ENCODE measurements around the gene FSIP1. TPM values are rescaled to one million over a fixed set of nuclear protein-coding genes. Genes with fewer than 3 reads are reported as not detected.

The FSIP1 gene
- total RNA-seq, 4 donors from 2014 or later, result 0.94 to 3.2 (median 2.0) TPM

DNA sequence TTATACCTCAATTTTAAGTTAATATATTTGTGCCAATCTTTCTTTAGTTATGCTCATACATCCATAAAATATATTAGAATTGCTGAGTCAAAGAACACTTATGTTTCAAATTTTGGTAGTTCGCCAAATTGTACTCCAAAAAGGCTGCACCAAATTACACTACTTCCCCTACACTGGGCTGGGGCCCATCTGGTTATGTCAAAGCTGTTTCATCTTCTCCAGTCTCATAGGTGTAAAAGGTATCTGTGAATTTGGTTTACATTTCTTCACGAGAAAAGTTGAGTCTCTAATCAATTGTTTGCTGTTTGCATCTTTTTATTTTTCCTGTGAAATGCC, 706 bp downstream of the FSIP1 start:
- Histone ChIP-seq H3K4me1 (peaks cover 3 to 45% (median 5%) of the 10 kb centered on the region in 3 donors), H3K27me3 (no peaks in the 10 kb centered on the region), H3K4me3 (peak overlapping the region; percentile 76 to 89), H3K36me3 (no peaks in the 10 kb centered on the region), H3K27ac (peak overlapping the region; percentile 34 to 90 (median 88)), H3K9me3 (no peaks in the 10 kb centered on the region)
- 55 to 68% methylated on average over 2 of the region's 2 CpGs for WGBS, 2 donors (ENCODE audit: low coverage in 1 of 2)
- TF ChIP-seq EP300 (IDR thresholded peaks at IDR 0.05) (no peak), POLR2AphosphoS5 (IDR thresholded peaks at IDR 0.05) (no peak), POLR2A (IDR thresholded peaks at IDR 0.05) (no peak)
- TF ChIP-seq, protein P1, sequence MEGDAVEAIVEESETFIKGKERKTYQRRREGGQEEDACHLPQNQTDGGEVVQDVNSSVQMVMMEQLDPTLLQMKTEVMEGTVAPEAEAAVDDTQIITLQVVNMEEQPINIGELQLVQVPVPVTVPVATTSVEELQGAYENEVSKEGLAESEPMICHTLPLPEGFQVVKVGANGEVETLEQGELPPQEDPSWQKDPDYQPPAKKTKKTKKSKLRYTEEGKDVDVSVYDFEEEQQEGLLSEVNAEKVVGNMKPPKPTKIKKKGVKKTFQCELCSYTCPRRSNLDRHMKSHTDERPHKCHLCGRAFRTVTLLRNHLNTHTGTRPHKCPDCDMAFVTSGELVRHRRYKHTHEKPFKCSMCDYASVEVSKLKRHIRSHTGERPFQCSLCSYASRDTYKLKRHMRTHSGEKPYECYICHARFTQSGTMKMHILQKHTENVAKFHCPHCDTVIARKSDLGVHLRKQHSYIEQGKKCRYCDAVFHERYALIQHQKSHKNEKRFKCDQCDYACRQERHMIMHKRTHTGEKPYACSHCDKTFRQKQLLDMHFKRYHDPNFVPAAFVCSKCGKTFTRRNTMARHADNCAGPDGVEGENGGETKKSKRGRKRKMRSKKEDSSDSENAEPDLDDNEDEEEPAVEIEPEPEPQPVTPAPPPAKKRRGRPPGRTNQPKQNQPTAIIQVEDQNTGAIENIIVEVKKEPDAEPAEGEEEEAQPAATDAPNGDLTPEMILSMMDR (IDR thresholded peaks at IDR 0.05), result no peak
- no peak for ATAC-seq

DNA sequence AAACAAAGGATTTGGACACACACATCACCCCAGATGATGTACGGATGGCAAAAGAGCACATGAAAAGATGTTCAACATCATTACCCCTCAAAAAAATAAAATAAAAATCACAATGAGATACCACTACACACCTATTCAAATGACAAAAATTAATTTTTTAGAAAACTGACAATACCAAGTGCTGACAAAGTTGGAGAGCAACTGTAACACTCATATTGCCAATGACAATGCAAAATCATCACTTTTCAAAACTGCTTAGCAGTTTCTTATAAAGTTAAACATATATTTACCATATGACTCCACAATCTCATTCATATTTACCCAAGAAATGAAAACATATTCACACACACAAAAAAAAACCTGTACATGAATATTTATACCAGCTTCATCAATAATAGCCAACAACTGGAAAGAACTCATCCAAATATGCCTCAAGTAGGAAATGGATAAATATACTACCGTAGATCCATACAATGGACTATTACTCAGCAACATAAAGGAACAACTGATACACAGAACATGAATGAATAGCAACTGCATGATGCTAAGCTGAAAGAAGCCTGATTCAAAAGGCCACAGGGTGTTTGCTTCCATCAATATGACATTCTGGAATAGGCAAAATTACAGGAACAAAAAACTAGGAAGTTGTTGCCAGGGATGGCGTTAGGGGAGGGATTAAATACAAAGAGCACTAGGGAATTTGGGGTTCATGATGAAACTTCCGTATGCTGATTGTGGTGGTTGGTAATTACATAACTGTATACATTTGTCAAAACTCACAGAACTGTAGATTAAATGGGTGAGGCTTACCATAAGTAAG, 1.3 kb downstream of the FSIP1 start:
- Histone ChIP-seq H3K4me1 (peaks cover 3 to 39% (median 5%) of the 10 kb centered on the region in 3 donors), H3K9me3 (no peaks in the 10 kb centered on the region), H3K27me3 (no peaks in the 10 kb centered on the region), H3K36me3 (no peaks in the 10 kb centered on the region), H3K27ac (peak overlapping the region in 1 of 4 donors; percentile 87), H3K4me3 (no peak overlapping the region)
- 83% methylated on average over 4 of the region's 4 CpGs for WGBS, 2 donors (ENCODE audit: low coverage in 1 of 2)
- TF ChIP-seq POLR2AphosphoS5 (IDR thresholded peaks at IDR 0.05) (no peak), POLR2A (IDR thresholded peaks at IDR 0.05) (no peak), EP300 (IDR thresholded peaks at IDR 0.05) (no peak)
- TF ChIP-seq, protein P1 (IDR thresholded peaks at IDR 0.05), result no peak
- no peak for ATAC-seq

DNA sequence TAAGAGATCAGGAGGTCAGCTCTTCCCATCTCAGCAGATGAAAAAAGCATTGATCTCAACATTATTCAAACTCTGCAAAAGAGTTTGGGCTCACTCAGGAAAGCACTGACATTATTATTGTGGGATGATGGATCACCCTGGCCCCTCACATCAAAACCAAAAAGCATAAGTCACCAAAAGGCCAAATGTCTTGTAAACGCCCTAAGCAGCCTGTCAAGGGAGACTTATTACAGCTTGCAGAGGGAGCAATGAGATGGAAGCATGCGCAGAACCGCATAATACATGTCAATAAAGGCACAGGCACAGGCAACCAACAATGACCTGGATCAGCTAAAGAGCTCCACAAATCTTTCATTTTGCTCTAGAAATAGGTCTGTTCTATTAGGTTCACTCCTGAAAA, 4.6 kb downstream of the FSIP1 start:
- Histone ChIP-seq H3K4me3 (no peak overlapping the region), H3K36me3 (no peaks in the 10 kb centered on the region), H3K27me3 (no peaks in the 10 kb centered on the region), H3K4me1 (peaks cover 0 to 7% (median 0%) of the 10 kb centered on the region in 3 donors), H3K9me3 (no peaks in the 10 kb centered on the region), H3K27ac (no peak overlapping the region)
- TF ChIP-seq POLR2AphosphoS5 (IDR thresholded peaks at IDR 0.05) (peak; percentile 20), EP300 (IDR thresholded peaks at IDR 0.05) (no peak), POLR2A (IDR thresholded peaks at IDR 0.05) (no peak)
- TF ChIP-seq, protein P1 (IDR thresholded peaks at IDR 0.05), result no peak
- ATAC-seq, result no peak
- 37% methylated on average over 3 of the region's 3 CpGs; no CpG with 5 or more reads in 1 of the 2 donors for WGBS, 2 donors (ENCODE audit: low coverage in 1 of 2)

DNA sequence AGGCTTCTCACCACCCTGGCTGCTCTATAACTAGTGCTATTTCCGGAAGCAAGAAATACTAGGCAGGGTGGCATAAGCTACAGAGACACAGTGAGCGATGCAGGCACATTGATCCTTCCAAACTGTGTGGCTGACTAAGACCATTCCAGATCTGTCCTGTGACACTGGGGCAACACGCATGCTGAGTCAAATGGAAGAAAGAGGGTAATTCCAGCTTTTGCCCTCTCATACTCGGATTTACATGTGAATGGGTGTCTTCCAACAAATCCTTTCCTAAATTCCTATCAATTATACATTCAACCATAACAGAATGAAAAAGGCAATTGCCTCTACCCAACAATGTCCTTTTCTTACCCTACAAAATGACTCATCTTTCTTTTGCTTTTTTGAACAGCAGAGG, 5.1 kb downstream of the FSIP1 start:
- TF ChIP-seq POLR2AphosphoS5 (IDR thresholded peaks at IDR 0.05), result no peak
- TF ChIP-seq POLR2A (IDR thresholded peaks at IDR 0.05), result no peak
- TF ChIP-seq, protein P1 (IDR thresholded peaks at IDR 0.05), result no peak
- no peak for TF ChIP-seq EP300 (IDR thresholded peaks at IDR 0.05)
- peaks cover 0 to 7% (median 0%) of the 10 kb centered on the region in 3 donors for H3K4me1 ChIP-seq
- no peaks in the 10 kb centered on the region for H3K27me3 ChIP-seq
- no peak for ATAC-seq
- 73 to 81% methylated on average over 4 of the region's 4 CpGs for WGBS, 2 donors (ENCODE audit: low coverage in 1 of 2)
- H3K9me3 ChIP-seq, result no peaks in the 10 kb centered on the region
- H3K36me3 ChIP-seq, result no peaks in the 10 kb centered on the region
- no peak overlapping the region for H3K27ac ChIP-seq
- H3K4me3 ChIP-seq, result no peak overlapping the region

DNA sequence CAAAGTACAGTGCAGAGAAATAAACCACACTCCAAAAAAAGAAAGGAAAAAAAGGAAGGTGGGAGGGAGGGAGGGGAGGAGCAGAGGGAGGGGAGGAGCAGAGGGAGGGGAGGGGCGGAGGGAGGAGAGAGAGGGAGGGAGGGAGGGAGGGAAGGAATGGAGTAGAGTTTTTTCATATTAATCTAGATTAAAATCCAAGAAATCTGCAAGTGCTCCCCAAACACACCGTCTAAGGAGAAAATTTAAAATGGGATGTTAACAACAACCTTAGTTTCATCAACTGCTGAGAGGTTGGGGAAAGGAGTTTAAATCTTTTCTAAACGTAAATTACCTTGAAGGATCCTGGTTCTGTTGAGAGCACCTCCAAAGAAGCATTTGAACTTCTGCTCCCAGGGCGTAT, 6.6 kb downstream of the FSIP1 start:
- H3K4me1 ChIP-seq, result peaks cover 0 to 12% (median 6%) of the 10 kb centered on the region in 3 donors
- no peaks in the 10 kb centered on the region for H3K9me3 ChIP-seq
- no peaks in the 10 kb centered on the region for H3K36me3 ChIP-seq
- H3K27ac ChIP-seq, result no peak overlapping the region
- WGBS, 2 donors (ENCODE audit: low coverage in 1 of 2), result 90 to 93% methylated on average over 2 to 3 of the region's 4 CpGs
- no peak for ATAC-seq
- no peaks in the 10 kb centered on the region for H3K27me3 ChIP-seq
- no peak overlapping the region for H3K4me3 ChIP-seq
- TF ChIP-seq POLR2AphosphoS5 (IDR thresholded peaks at IDR 0.05), result no peak
- TF ChIP-seq, protein P1 (IDR thresholded peaks at IDR 0.05), result no peak
- no peak for TF ChIP-seq POLR2A (IDR thresholded peaks at IDR 0.05)
- no peak for TF ChIP-seq EP300 (IDR thresholded peaks at IDR 0.05)

Data from gastroesophageal sphincter (tissue), 4 donors.